Measurements from ENCODE around the gene GOLGA8M. TPM values are rescaled to one million over a fixed set of nuclear protein-coding genes. Genes with fewer than 3 reads are reported as not detected.
"Not testable (repeated sequence)": the region's sequence is repeated elsewhere in the genome, so short reads cannot be mapped to it uniquely, and the experiment has no call there.

The GOLGA8M gene, protein sequence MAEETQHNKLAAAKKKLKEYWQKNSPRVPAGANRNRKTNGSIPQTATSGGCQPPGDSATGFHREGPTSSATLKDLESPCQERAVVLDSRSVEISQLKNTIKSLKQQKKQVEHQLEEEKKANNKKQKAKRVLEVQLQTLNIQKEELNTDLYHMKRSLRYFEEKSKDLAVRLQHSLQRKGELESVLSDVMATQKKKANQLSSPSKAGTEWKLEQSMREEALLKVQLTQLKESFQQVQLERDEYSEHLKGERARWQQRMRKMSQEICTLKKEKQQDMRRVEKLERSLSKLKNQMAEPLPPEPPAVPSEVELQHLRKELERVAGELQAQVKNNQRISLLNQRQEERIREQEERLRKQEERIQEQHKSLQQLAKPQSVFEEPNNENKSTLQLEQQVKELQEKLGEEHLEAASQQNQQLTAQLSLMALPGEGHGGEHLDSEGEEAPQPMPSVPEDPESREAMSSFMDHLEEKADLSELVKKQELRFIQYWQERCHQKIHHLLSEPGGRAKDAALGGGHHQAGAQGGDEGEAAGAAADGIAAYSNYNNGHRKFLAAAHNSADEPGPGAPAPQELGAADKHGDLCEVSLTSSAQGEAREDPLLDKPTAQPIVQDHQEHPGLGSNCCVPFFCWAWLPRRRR
- not detected in 2 replicates for total RNA-seq (2021; fragmentation: NEBNext Ultra II Directional; extraction: Animal tissue kit (Norgen Biotek cat#: 25700))
- polyA plus RNA-seq (2011; rRNA removed), result 0.05 TPM in 1 of 2 replicates, not detected in the other
- polyA plus RNA-seq (2011; cell fraction: cytosol; rRNA removed), result not detected
- 0.21 TPM for polyA plus RNA-seq (2011; cell fraction: nucleus; rRNA removed)
- polyA plus RNA-seq (2012, experiment 1 of 2), result not detected in 4 replicates
- polyA plus RNA-seq (2012, experiment 2 of 2), result not detected
- 0.04 TPM for polyA plus RNA-seq (2013, experiment 1 of 2)
- 0.06 TPM for polyA plus RNA-seq (2013, experiment 2 of 2)
- not detected in 2 replicates for polyA minus RNA-seq (2011; rRNA and poly(A)+ RNA removed)
- not detected for polyA minus RNA-seq (2011; cell fraction: cytosol; rRNA and poly(A)+ RNA removed)
- not detected for polyA minus RNA-seq (2011; cell fraction: nucleus; rRNA and poly(A)+ RNA removed)
- long read RNA-seq, experiment 1, result 0 reads
- long read RNA-seq, experiment 2, result 0 reads

DNA sequence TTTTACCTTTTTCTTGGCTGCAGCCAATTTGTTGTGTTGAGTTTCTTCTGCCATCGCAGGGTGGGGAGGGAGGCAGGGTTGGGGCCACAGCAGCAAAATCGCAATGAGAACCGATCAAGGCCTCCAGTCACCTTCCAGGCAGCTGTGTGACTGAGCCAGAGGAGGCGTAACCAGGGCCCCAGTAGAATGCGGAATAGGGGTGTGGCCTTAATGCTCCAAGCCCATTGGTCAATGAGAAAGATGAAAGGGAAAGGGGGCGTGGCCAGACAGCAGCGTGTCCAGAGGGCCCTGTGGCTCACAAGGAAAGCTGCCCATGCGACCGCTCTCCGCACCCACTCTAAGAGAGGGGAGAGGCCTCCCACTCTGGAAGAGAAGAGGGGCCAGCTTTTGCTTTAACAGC, at the start of gene GOLGA8M:
Gene GOLGA8M (minus strand): TSS at position 152 of the 400 bp plus-strand sequence. CDS start 98 bp downstream, at position 54.
- H3K9me3 ChIP-seq (ENCODE audit: insufficient read depth in 2 of 2, low read depth in 1 of 2, low read length in 1 of 2); H3K79me2 ChIP-seq (ENCODE audit: control insufficient read depth in 1 of 2, insufficient read depth in 2 of 2, low read length in 2 of 2); H2BK120ac ChIP-seq (replicated peaks; ENCODE audit: low read depth, low read length); H3K4me3 ChIP-seq (ENCODE audit: extremely low read depth in 1 of 4, insufficient read depth in 2 of 4, low read depth in 3 of 4, low read length in 4 of 4); H2AFZ ChIP-seq (ENCODE audit: low read length); H4K5ac ChIP-seq (ENCODE audit: insufficient read length, low read depth, low read length); H3K14ac ChIP-seq (ENCODE audit: insufficient read length); POLR2A ChIA-PET (ENCODE audit: partially characterized antibody); H3K18ac ChIP-seq (ENCODE audit: extremely low read depth, low read length); H3K27ac ChIP-seq (ENCODE audit: low read depth, low read length); CTCF ChIA-PET (ENCODE audit: partially characterized antibody); H3K23me2 ChIP-seq (ENCODE audit: low read depth, low read length); H2BK12ac ChIP-seq (ENCODE audit: low read depth, low read length); H3K27me3 ChIP-seq (replicated peaks in 1 of 4; ENCODE audit: control insufficient read depth in 3 of 4, extremely low read depth in 1 of 4, insufficient read depth in 3 of 4, low read length in 3 of 4); FAIRE-seq; H4K91ac ChIP-seq (replicated peaks; ENCODE audit: insufficient read length, low read length); H3K4ac ChIP-seq (replicated peaks; ENCODE audit: insufficient read length, low read depth, low read length); DNase-seq (ENCODE audit: low read depth in 1 of 2, low spot score in 2 of 2); H3K4me1 ChIP-seq (replicated peaks in 1 of 4; ENCODE audit: control insufficient read depth in 3 of 4, insufficient read depth in 4 of 4, low read length in 3 of 4); H2BK15ac ChIP-seq (ENCODE audit: low read length); H3K9ac ChIP-seq (replicated peaks in 1 of 4; ENCODE audit: extremely low read depth in 1 of 4, low read depth in 3 of 4, low read length in 3 of 4); H4K20me1 ChIP-seq (replicated peaks in 1 of 2; ENCODE audit: control insufficient read depth in 1 of 2, insufficient read depth in 2 of 2, low read length in 2 of 2); H3K79me1 ChIP-seq (ENCODE audit: low read depth, low read length); H3K23ac ChIP-seq (ENCODE audit: insufficient read length); H4K8ac ChIP-seq (ENCODE audit: extremely low read depth, insufficient read depth, low read length); H2AK5ac ChIP-seq (ENCODE audit: low read depth, low read length); H2BK20ac ChIP-seq (ENCODE audit: low read length); H2BK5ac ChIP-seq (ENCODE audit: low read depth, low read length); H3K4me2 ChIP-seq (ENCODE audit: insufficient read depth in 1 of 2, low read depth in 2 of 2, low read length in 2 of 2); H3K56ac ChIP-seq (replicated peaks; ENCODE audit: insufficient read length, low read depth, low read length); H3K36me3 ChIP-seq (ENCODE audit: control insufficient read depth in 2 of 4, insufficient read depth in 4 of 4, low read length in 3 of 4): not testable (repeated sequence)
- no CpG with 5 or more reads among the region's 10 CpGs for WGBS, 2 experiments (ENCODE audit: extremely low coverage in 1 of 2, insufficient coverage in 1 of 2, insufficient read length in 1 of 2, insufficient replicate concordance in 2 of 2, low coverage in 1 of 2, low lambda C conversion rate in 2 of 2, missing lambda C conversion rate in 1 of 2)

Measured in H1 (cell line).